Adrenal gland (tissue), 12 donors: ENCODE data around the gene OTOF. TPM values are rescaled to one million over a fixed set of nuclear protein-coding genes. Genes with fewer than 3 reads are reported as not detected.

Experiments used
- DNase-seq, 7 donors: peaks; one replicate each; pipeline ENCODE4 v3.0.0-alpha.2; 2019 to 2020
- H3K27ac ChIP-seq, 5 donors: fragments of 200-600 bp; sonication (generic) in 4 of 5; 1 replicate in 3 of 5; 2 replicates in 2 of 5; pipeline versions ENCODE4 v1.5.1 to v1.8.0; 2016 to 2020; ENCODE audit warnings: mild to moderate bottlenecking in 1 of 5
- H3K27me3 ChIP-seq: fragments of 200-600 bp; 2 replicates; pipeline ENCODE4 v1.8.0; 2021
- H3K36me3 ChIP-seq, 2 donors: fragments of 200-600 bp; replicated peaks in 1 of 2; 1 replicate in 1 of 2; 2 replicates in 1 of 2; pipeline versions ENCODE4 v1.5.1 to v1.8.0; 2018 to 2022
- H3K4me1 ChIP-seq, 2 donors: fragments of 200-600 bp; replicated peaks in 1 of 2; 1 replicate in 1 of 2; 2 replicates in 1 of 2; pipeline versions ENCODE4 v1.5.1 to v1.8.0; 2018 to 2021
- H3K4me3 ChIP-seq, 4 donors: fragments of 200-600 bp; sonication (generic) in 3 of 4; one replicate each; pipeline ENCODE4 v1.5.1; 2016 to 2018
- H3K9me3 ChIP-seq, 3 donors: fragments of 200-600 bp; sonication (generic) in 1 of 3; replicated peaks in 1 of 3; 1 replicate in 2 of 3; 2 replicates in 1 of 3; pipeline versions ENCODE4 v1.5.1 to v1.8.0; 2016 to 2021
- POLR2A ChIP-seq, 2 donors: fragments of 450-650 bp; IDR thresholded peaks; one replicate each; pipeline ENCODE4 v1.6.1; 2017; ENCODE audit warnings: antibody characterized with exemption in 2 of 2, mild to moderate bottlenecking in 2 of 2, moderate library complexity in 1 of 2
- WGBS, 4 donors: extraction: QIAGEN DNeasy Blood & Tissue Kit in 2 of 4; methylation state at CpG; one replicate each; pipeline versions ENCODE4 v1.1.5 to v1.1.7; 2013 to 2017; 5-methylcytosine and 5-hydroxymethylcytosine counted together
- intact Hi-C, 2 donors: fragments of 100-400 bp; cut with DNase I; formaldehyde crosslinking; loops; one replicate each; pipeline versions ENCODE4 v1.14.1 to v1.15.0; 2022 to 2023
- polyA plus RNA-seq, 3 donors: library from polyadenylated mRNA; stranded (reverse); fragments of 200-250 nt in 2 of 3; fragments of 350-450 nt in 1 of 3; fragmentation: Illumina TruSeq in 1 of 3; extraction: RNeasy Lipid Tissue Mini Kit (QIAGEN cat#74804) in 1 of 3; gene quantifications; one replicate each; pipeline ENCODE4 v1.2.3, GENCODE V29; 2013 to 2014
- total RNA-seq, 9 donors: library from RNA; depleted of rRNA in 4 of 9; stranded (reverse); fragments of >200 nt in 4 of 9; fragments of 120-200 nt in 1 of 9; fragmentation: NEBNext Ultra II Directional in 1 of 9; extraction: Animal tissue kit (Norgen Biotek cat#: 25700) in 1 of 9; gene quantifications; one replicate each; pipeline versions ENCODE4 v1.1.0 to v1.2.4, GENCODE V29; 2013 to 2023
- TF ChIP-seq, protein P1 (sequence below), 6 experiments: fragments of 450-650 bp in 4 of 6; fragments of 200-600 bp in 2 of 6; sonication (generic) in 1 of 6; IDR thresholded peaks; 1 replicate in 5 of 6; 2 replicates in 1 of 6; pipeline versions ENCODE4 v1.5.1 to v1.8.0; 2016 to 2021; ENCODE audit warnings: antibody characterized with exemption in 6 of 6, mild to moderate bottlenecking in 2 of 6, moderate library complexity in 1 of 6
- donor health status: healthy with polysubstance abuse.
- donor health status: Bipolar disorder and iron deficiency.
- donor health status: DM: yes; HTN: yes; CAD: no.
- donor health status: DM: no; HTN: no; CAD: no.
- donor health status: DM: no; HTN: no; CAD: no.
- donor health status: DM: yes; HTN: yes; CAD: no.

Gene OTOF
- total and polyA plus RNA-seq, 12 donors, result 0.18 to 2.0 (median 1.1) TPM

DNA sequence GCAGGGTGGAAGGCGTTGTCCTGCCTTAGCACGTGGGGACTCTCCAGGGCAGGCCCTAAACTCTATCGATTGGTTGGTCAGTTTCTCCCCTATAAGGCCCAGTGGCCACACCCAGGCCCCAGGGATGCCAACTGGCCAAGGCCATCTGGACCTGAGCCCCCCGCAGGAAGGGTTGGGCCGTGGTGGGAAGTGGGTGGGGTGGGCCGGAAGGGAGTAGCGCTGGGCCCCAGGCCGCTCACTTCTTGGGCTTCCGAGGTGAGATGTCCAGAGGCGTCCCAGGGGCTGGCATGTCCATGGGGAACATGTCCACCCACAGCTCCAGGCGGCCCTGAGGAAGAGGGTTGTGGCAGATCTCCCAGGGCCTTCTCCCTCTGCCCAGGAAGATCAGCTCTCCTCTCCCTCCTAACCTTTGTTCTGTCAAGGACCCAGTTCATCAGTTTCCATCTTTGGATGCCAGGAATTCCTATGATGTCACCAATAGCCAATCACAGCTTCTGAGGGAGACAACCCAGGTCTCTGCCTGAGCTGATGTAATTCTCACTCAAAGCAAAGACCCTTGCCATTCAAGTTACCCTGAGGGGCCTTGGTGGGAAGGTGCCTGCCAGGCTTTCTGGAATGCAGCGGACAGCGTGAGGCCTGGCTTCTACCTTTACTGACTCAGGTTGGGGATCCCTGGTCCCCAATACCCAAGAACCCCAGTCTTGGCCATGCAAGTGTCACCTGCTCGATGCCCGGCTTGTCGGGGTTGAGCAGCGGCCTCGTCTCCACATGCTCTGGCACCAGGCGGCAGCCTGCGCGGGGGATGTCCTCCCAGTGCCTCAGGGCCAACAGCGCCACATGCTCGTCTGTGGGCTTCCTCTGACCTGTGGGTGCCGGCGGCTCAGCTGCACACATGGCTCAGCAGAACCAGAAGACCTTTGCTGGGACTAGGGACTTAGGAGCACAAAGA is 14.4 kb downstream of the OTOF start:
- Histone ChIP-seq H3K27ac (peak overlapping the region in 1 of 5 donors; percentile 38), H3K4me3 (no peak overlapping the region), H3K27me3 (no peaks in the 10 kb centered on the region), H3K36me3 (no peaks in the 10 kb centered on the region), H3K4me1 (peaks cover 0 to 6% of the 10 kb centered on the region in 2 donors), H3K9me3 (no peaks in the 10 kb centered on the region)
- DNase-seq, result peak in 2 of 7 donors; percentile 21 to 26
- TF ChIP-seq POLR2A (IDR thresholded peaks at IDR 0.05), result no peak
- TF ChIP-seq, protein P1, sequence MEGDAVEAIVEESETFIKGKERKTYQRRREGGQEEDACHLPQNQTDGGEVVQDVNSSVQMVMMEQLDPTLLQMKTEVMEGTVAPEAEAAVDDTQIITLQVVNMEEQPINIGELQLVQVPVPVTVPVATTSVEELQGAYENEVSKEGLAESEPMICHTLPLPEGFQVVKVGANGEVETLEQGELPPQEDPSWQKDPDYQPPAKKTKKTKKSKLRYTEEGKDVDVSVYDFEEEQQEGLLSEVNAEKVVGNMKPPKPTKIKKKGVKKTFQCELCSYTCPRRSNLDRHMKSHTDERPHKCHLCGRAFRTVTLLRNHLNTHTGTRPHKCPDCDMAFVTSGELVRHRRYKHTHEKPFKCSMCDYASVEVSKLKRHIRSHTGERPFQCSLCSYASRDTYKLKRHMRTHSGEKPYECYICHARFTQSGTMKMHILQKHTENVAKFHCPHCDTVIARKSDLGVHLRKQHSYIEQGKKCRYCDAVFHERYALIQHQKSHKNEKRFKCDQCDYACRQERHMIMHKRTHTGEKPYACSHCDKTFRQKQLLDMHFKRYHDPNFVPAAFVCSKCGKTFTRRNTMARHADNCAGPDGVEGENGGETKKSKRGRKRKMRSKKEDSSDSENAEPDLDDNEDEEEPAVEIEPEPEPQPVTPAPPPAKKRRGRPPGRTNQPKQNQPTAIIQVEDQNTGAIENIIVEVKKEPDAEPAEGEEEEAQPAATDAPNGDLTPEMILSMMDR (IDR thresholded peaks at IDR 0.05), result no peak
- intact Hi-C loops, result loop anchor here in 1 of 2 donors (10.0 kb wide), 1 partner anchor 109 kb away; no protein-coding TSS in a partner anchor
- 88 to 94% (median 91%) methylated on average over 10 to 25 of the region's 25 CpGs for WGBS, 4 donors

DNA sequence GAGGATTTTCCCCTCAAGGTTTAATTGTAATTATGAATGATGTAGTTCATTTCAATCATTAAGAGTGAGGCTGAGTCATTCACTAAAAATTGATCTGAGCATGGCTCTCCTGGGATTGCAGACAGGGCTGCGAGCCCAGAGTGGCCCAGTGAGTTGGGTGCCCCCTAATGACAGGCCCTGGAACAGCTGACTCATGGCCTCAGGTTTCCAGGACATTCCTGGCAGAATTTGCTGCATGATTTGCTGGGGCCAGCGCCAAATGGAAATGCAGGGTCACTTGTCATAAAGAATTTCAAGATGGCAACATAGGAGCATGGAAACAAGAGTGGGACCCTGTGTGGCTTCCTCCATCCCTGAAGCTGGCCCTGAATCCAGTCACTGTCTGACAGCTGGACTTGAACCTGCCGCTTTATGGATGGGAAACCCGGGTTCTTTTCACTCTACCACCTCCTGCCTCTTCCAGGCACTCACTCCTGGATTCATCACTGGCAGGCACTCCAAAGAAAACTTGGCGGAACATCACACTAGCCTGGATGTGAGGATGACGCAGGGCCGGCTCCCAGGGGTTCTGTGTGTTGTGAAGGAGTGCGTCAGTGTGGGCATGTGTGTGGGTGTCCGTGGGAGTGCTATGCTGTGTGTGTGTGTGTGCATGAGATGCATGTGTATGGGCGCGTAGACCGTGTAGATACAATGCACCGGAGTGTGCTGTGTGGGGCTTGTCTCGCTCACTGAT is 15.2 kb downstream of the OTOF start:
- 83 to 87% (median 84%) methylated on average over 12 to 14 of the region's 14 CpGs for WGBS, 4 donors
- Histone ChIP-seq H3K9me3 (no peaks in the 10 kb centered on the region), H3K27me3 (no peaks in the 10 kb centered on the region), H3K27ac (peak overlapping the region in 1 of 5 donors; percentile 38), H3K4me3 (no peak overlapping the region), H3K36me3 (no peaks in the 10 kb centered on the region), H3K4me1 (peaks cover 0 to 6% of the 10 kb centered on the region in 2 donors)
- DNase-seq, result peak; percentile 74 to 93 (median 88)
- no peak for TF ChIP-seq POLR2A (IDR thresholded peaks at IDR 0.05)
- TF ChIP-seq, protein P1 (IDR thresholded peaks at IDR 0.05), result peak; percentile 28 to 55 (median 46)
- intact Hi-C loops, result loop anchor here in 1 of 2 donors (10.0 kb wide), 1 partner anchor 108 kb away; no protein-coding TSS in a partner anchor

DNA sequence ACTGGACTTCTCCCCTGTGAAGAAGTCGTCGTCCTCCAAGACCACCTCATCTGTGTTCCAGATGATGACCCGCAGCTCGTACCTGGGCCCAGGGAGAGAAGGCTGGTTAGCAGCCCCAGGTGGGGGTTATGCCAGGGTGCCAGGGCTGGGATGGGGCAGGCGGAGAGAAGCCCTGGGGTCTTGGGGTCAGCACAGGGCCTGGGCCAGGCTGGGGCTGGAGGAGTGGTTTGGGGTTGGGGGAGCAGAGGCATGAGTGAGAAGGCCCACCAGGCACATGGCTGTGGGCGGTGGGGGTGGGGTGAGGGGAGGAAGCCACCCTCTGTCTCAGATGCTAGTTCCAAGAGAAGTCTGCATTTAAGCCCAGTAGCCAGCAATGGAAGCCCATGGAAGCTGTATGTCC is 15.8 kb downstream of the OTOF start:
- DNase-seq, result peak in 4 of 7 donors; percentile 15 to 45 (median 23)
- no peaks in the 10 kb centered on the region for H3K27me3 ChIP-seq

More for the DNA sequence above, 15.8 kb downstream of the OTOF start:
- H3K9me3 ChIP-seq, result no peaks in the 10 kb centered on the region
- no peak for TF ChIP-seq POLR2A (IDR thresholded peaks at IDR 0.05)
- TF ChIP-seq, protein P1 (IDR thresholded peaks at IDR 0.05), result no peak
- 89 to 100% (median 96%) methylated on average over 6 of the region's 6 CpGs for WGBS, 4 donors
- peak overlapping the region in 1 of 5 donors; percentile 38 for H3K27ac ChIP-seq
- peaks cover 0 to 6% of the 10 kb centered on the region in 2 donors for H3K4me1 ChIP-seq
- H3K36me3 ChIP-seq, result no peaks in the 10 kb centered on the region
- intact Hi-C loops, result loop anchor here in 1 of 2 donors (10.0 kb wide), 1 partner anchor 107 kb away; no protein-coding TSS in a partner anchor
- no peak overlapping the region for H3K4me3 ChIP-seq
